Measurements from ENCODE around the gene IL17RD. TPM values are rescaled to one million over a fixed set of nuclear protein-coding genes. Genes with fewer than 3 reads are reported as not detected.

IL17RD gene
- total RNA-seq, 1 experiment from 2014 or later = 1.3 TPM

GRCh38 chr3:57053122-57053521, 112.0 kb downstream of the IL17RD start:
- ChIA-PET CTCF (no interaction called here), POLR2A (ENCODE audit: low non-redundant PET) (no interaction called here)
- BruUV-seq (replicated peaks) = no TSS peak
- Histone ChIP-seq H3K9me3 (ENCODE audit: low read depth, low read length, poor library complexity, severe bottlenecking) (no peaks in the 10 kb centered on the region), H3K4me3 (ENCODE audit: low read depth, low read length, poor library complexity, severe bottlenecking) (no peak overlapping the region), H3K27ac (ENCODE audit: low read depth, low read length, poor library complexity, severe bottlenecking) (no peak overlapping the region), H3K27me3 (replicated peaks; ENCODE audit: insufficient read depth, low read depth, low read length, poor library complexity) (no peaks in the 10 kb centered on the region), H3K4me1 (ENCODE audit: insufficient read depth, low read length, poor library complexity, severe bottlenecking) (no peaks in the 10 kb centered on the region), H3K36me3 (ENCODE audit: insufficient read depth, low read length, poor library complexity, severe bottlenecking) (no peaks in the 10 kb centered on the region)
- intact Hi-C loops (cut with micrococcal nuclease; ENCODE audit: unreplicated experiment) = no loop called here
- TF ChIP-seq CTCF (conservative IDR thresholded peaks at IDR 0.05; ENCODE audit: low read depth, low read length) = no peak
- TF ChIP-seq EZH2 (IDR thresholded peaks at IDR 0.05; ENCODE audit: borderline replicate concordance, low read depth, low read length, poor library complexity, severe bottlenecking) = no peak
- no peak for DNase-seq (ENCODE audit: low spot score)

GRCh38 chr3:57052662-57053061, 112.5 kb downstream of the IL17RD start:
- Histone ChIP-seq H3K36me3 (ENCODE audit: insufficient read depth, low read length, poor library complexity, severe bottlenecking) (no peaks in the 10 kb centered on the region), H3K27ac (ENCODE audit: low read depth, low read length, poor library complexity, severe bottlenecking) (no peak overlapping the region), H3K27me3 (replicated peaks; ENCODE audit: insufficient read depth, low read depth, low read length, poor library complexity) (no peaks in the 10 kb centered on the region), H3K4me1 (ENCODE audit: insufficient read depth, low read length, poor library complexity, severe bottlenecking) (no peaks in the 10 kb centered on the region), H3K4me3 (ENCODE audit: low read depth, low read length, poor library complexity, severe bottlenecking) (no peak overlapping the region), H3K9me3 (ENCODE audit: low read depth, low read length, poor library complexity, severe bottlenecking) (no peaks in the 10 kb centered on the region)
- intact Hi-C loops (cut with micrococcal nuclease; ENCODE audit: unreplicated experiment) = no loop called here
- no TSS peak for BruUV-seq (replicated peaks)
- POLR2A ChIA-PET (ENCODE audit: low non-redundant PET) = no interaction called here
- no peak for DNase-seq (ENCODE audit: low spot score)
- CTCF ChIA-PET = no interaction called here
- TF ChIP-seq EZH2 (IDR thresholded peaks at IDR 0.05; ENCODE audit: borderline replicate concordance, low read depth, low read length, poor library complexity, severe bottlenecking) (no peak), CTCF (conservative IDR thresholded peaks at IDR 0.05; ENCODE audit: low read depth, low read length) (no peak)

- Histone ChIP-seq H3K4me3 (ENCODE audit: low read depth, low read length, poor library complexity, severe bottlenecking) (no peak overlapping the region), H3K36me3 (ENCODE audit: insufficient read depth, low read length, poor library complexity, severe bottlenecking) (no peaks in the 10 kb centered on the region), H3K4me1 (ENCODE audit: insufficient read depth, low read length, poor library complexity, severe bottlenecking) (no peaks in the 10 kb centered on the region), H3K27ac (ENCODE audit: low read depth, low read length, poor library complexity, severe bottlenecking) (no peak overlapping the region), H3K27me3 (replicated peaks; ENCODE audit: insufficient read depth, low read depth, low read length, poor library complexity) (no peaks in the 10 kb centered on the region), H3K9me3 (ENCODE audit: low read depth, low read length, poor library complexity, severe bottlenecking) (no peaks in the 10 kb centered on the region)
- no TSS peak for BruUV-seq (replicated peaks)
- intact Hi-C loops (cut with micrococcal nuclease; ENCODE audit: unreplicated experiment) = no loop called here
- no peak for DNase-seq (ENCODE audit: low spot score)
- CTCF ChIA-PET = no interaction called here
- POLR2A ChIA-PET (ENCODE audit: low non-redundant PET) = no interaction called here
- TF ChIP-seq CTCF (conservative IDR thresholded peaks at IDR 0.05; ENCODE audit: low read depth, low read length) (no peak), EZH2 (IDR thresholded peaks at IDR 0.05; ENCODE audit: borderline replicate concordance, low read depth, low read length, poor library complexity, severe bottlenecking) (no peak)
These were observed 116.4 kb downstream of the IL17RD start for GRCh38 chr3:57048728-57049127.
